Measurements from ENCODE around the gene TEAD2.
A peak's percentile ranks its signal among the peaks of the same experiment; 100 is the strongest.

The TEAD2 gene

GRCh38 chr19:49348305-49349189 lies 13.7 kb downstream of the TEAD2 start:
- no peak overlapping the region for H3K4me3 Mint-ChIP-seq
- peaks cover 5% of the 10 kb centered on the region for H3K36me3 Mint-ChIP-seq (ENCODE audit: low read depth)
- H3K27me3 Mint-ChIP-seq (ENCODE audit: low read depth): peaks cover 3% of the 10 kb centered on the region

GRCh38 chr19:49347835-49348234 lies 14.4 kb downstream of the TEAD2 start:
- H3K4me1 Mint-ChIP-seq (ENCODE audit: low read depth): peaks cover 5% of the 10 kb centered on the region
- H3K36me3 Mint-ChIP-seq (ENCODE audit: low read depth): peaks cover 5% of the 10 kb centered on the region
- H3K9me3 Mint-ChIP-seq: no peaks in the 10 kb centered on the region
- no peak for DNase-seq (ENCODE audit: low spot score)
- H3K27ac Mint-ChIP-seq: no peak overlapping the region
- H3K27me3 Mint-ChIP-seq (ENCODE audit: low read depth): no peaks in the 10 kb centered on the region
- no peak overlapping the region for H3K4me3 Mint-ChIP-seq

More at GRCh38 chr19:49348305-49349189, 13.7 kb downstream of the TEAD2 start:
- DNase-seq (ENCODE audit: low spot score): no peak
- Mint-ChIP-seq H3K27ac (no peak overlapping the region), H3K4me1 (ENCODE audit: low read depth) (peaks cover 5% of the 10 kb centered on the region), H3K9me3 (no peaks in the 10 kb centered on the region)

- Mint-ChIP-seq H3K27ac (no peak overlapping the region), H3K4me1 (ENCODE audit: low read depth) (peaks cover 5% of the 10 kb centered on the region), H3K9me3 (no peaks in the 10 kb centered on the region), H3K27me3 (ENCODE audit: low read depth) (no peaks in the 10 kb centered on the region), H3K36me3 (ENCODE audit: low read depth) (peaks cover 8% of the 10 kb centered on the region), H3K4me3 (no peak overlapping the region)
- DNase-seq (ENCODE audit: low spot score): no peak
Measured at GRCh38 chr19:49347191-49347590, 15.0 kb downstream of the TEAD2 start.

GRCh38 chr19:49344505-49345423 lies 17.5 kb downstream of the TEAD2 start:
- Mint-ChIP-seq H3K4me1 (ENCODE audit: low read depth) (peaks cover 10% of the 10 kb centered on the region), H3K27me3 (ENCODE audit: low read depth) (no peaks in the 10 kb centered on the region), H3K36me3 (ENCODE audit: low read depth) (peaks cover 16% of the 10 kb centered on the region), H3K9me3 (no peaks in the 10 kb centered on the region), H3K27ac (peak overlapping the region; percentile 54), H3K4me3 (no peak overlapping the region)
- no peak for DNase-seq (ENCODE audit: low spot score)

- Mint-ChIP-seq H3K27me3 (ENCODE audit: low read depth) (no peaks in the 10 kb centered on the region), H3K9me3 (no peaks in the 10 kb centered on the region), H3K36me3 (ENCODE audit: low read depth) (peaks cover 26% of the 10 kb centered on the region), H3K27ac (no peak overlapping the region), H3K4me3 (no peak overlapping the region), H3K4me1 (ENCODE audit: low read depth) (peaks cover 19% of the 10 kb centered on the region)
- no peak for DNase-seq (ENCODE audit: low spot score)
Measured at GRCh38 chr19:49343123-49343522, 19.1 kb downstream of the TEAD2 start.

GRCh38 chr19:49342291-49342721 lies 19.9 kb downstream of the TEAD2 start:
- Mint-ChIP-seq H3K4me1 (ENCODE audit: low read depth) (peaks cover 24% of the 10 kb centered on the region), H3K9me3 (no peaks in the 10 kb centered on the region), H3K36me3 (ENCODE audit: low read depth) (peaks cover 32% of the 10 kb centered on the region), H3K4me3 (no peak overlapping the region), H3K27ac (peak overlapping the region; percentile 3), H3K27me3 (ENCODE audit: low read depth) (no peaks in the 10 kb centered on the region)
- no peak for DNase-seq (ENCODE audit: low spot score)

GRCh38 chr19:49340865-49341718 lies 21.1 kb downstream of the TEAD2 start:
- H3K27me3 Mint-ChIP-seq (ENCODE audit: low read depth): no peaks in the 10 kb centered on the region
- peaks cover 36% of the 10 kb centered on the region for H3K36me3 Mint-ChIP-seq (ENCODE audit: low read depth)
- peaks cover 33% of the 10 kb centered on the region for H3K4me1 Mint-ChIP-seq (ENCODE audit: low read depth)
- H3K27ac Mint-ChIP-seq: no peak overlapping the region
- H3K4me3 Mint-ChIP-seq: no peak overlapping the region
- no peaks in the 10 kb centered on the region for H3K9me3 Mint-ChIP-seq
- no peak for DNase-seq (ENCODE audit: low spot score)

GRCh38 chr19:49340069-49340864 lies 21.9 kb downstream of the TEAD2 start:
- DNase-seq (ENCODE audit: low spot score): no peak
- Mint-ChIP-seq H3K4me1 (ENCODE audit: low read depth) (peaks cover 36% of the 10 kb centered on the region), H3K36me3 (ENCODE audit: low read depth) (peaks cover 38% of the 10 kb centered on the region), H3K9me3 (no peaks in the 10 kb centered on the region), H3K27ac (peak overlapping the region; percentile 28), H3K27me3 (ENCODE audit: low read depth) (no peaks in the 10 kb centered on the region), H3K4me3 (no peak overlapping the region)

- Mint-ChIP-seq H3K4me3 (no peak overlapping the region), H3K27ac (no peak overlapping the region), H3K27me3 (ENCODE audit: low read depth) (no peaks in the 10 kb centered on the region), H3K9me3 (no peaks in the 10 kb centered on the region), H3K36me3 (ENCODE audit: low read depth) (peaks cover 33% of the 10 kb centered on the region), H3K4me1 (ENCODE audit: low read depth) (peaks cover 37% of the 10 kb centered on the region)
- no peak for DNase-seq (ENCODE audit: low spot score)
Measured at GRCh38 chr19:49339301-49340068, 22.7 kb downstream of the TEAD2 start.

DNA sequence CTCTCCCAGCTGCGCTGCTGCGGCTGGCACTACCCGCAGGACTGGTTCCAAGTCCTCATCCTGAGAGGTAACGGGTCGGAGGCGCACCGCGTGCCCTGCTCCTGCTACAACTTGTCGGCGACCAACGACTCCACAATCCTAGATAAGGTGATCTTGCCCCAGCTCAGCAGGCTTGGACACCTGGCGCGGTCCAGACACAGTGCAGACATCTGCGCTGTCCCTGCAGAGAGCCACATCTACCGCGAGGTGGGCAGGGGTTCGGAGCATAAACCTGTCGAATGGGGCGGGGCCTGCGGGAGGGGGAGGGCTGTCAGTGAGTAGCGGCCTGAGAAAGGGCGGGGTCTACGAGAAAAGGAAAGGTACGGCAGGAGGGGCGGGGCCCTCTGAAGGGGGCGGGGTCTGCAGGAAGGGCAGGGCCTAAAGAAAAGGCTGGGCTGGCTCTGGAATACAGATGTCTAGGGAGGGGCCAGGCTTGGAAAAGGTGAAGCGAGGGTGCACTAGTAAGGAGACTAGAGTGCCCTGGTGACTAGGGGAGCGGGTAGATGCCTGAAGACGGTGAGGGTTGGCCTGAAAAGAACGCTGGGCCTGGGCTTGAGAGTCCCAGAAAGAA lies 23.4 kb downstream of the TEAD2 start:
- no peaks in the 10 kb centered on the region for H3K9me3 Mint-ChIP-seq
- no peaks in the 10 kb centered on the region for H3K27me3 Mint-ChIP-seq (ENCODE audit: low read depth)
- peaks cover 42% of the 10 kb centered on the region for H3K4me1 Mint-ChIP-seq (ENCODE audit: low read depth)
- peaks cover 33% of the 10 kb centered on the region for H3K36me3 Mint-ChIP-seq (ENCODE audit: low read depth)
- H3K27ac Mint-ChIP-seq: no peak overlapping the region
- DNase-seq (ENCODE audit: low spot score): no peak
- no peak overlapping the region for H3K4me3 Mint-ChIP-seq

DNA sequence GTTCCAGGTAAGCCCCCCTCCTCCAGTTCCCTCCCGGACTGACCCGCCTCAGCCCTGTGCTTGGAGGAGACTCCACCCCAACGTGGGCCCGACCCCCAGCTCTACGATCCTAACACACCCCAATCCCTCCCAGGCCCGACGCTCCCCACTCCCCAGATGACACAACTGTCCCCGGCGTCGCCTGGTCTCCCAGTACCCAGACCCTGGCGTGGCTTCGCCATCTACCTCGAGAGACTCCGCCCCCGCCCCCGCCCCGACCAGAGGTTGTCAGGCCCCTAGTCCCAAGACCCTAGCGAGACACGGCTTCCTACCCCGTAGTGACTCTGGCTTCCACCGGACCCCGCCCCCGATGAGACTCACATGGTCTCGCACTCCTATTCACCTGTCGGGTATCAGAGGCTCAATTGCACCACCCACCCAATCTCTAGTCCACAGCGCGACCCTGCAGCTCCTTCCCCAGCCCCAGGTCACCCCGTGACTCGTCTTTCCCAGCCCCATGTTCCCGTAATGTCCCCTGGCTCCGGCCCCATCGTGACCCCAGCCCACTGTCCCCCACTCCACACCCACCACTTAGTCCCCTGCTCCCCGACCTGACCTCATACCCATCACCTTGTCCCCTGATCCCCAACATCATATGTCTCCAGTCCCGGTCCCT lies 24.1 kb downstream of the TEAD2 start:
- H3K4me3 Mint-ChIP-seq: no peak overlapping the region
- H3K36me3 Mint-ChIP-seq (ENCODE audit: low read depth): peaks cover 37% of the 10 kb centered on the region
- no peaks in the 10 kb centered on the region for H3K9me3 Mint-ChIP-seq
- H3K27me3 Mint-ChIP-seq (ENCODE audit: low read depth): no peaks in the 10 kb centered on the region
- no peak for DNase-seq (ENCODE audit: low spot score)
- peak overlapping the region; percentile 36 for H3K27ac Mint-ChIP-seq
- H3K4me1 Mint-ChIP-seq (ENCODE audit: low read depth): peaks cover 48% of the 10 kb centered on the region
